Spleen (tissue), 11 donors: Measurements from ENCODE around the gene ACSS1. TPM values are rescaled to one million over a fixed set of nuclear protein-coding genes. Genes with fewer than 3 reads are reported as not detected.

Experiments
- DNase-seq: peaks from one replicate; pipeline ENCODE4 v3.0.0-alpha.2; 2020
- H3K27ac ChIP-seq, 8 donors: fragments of 200-600 bp; sonication (generic) in 7 of 8; 1 replicate in 4 of 8; 2 replicates in 4 of 8; pipeline versions ENCODE4 v1.5.0 to v1.8.0; 2016 to 2021; ENCODE audit warnings: inconsistent platforms in 4 of 8, mild to moderate bottlenecking in 4 of 8, moderate library complexity in 1 of 8
- H3K27me3 ChIP-seq, 7 donors: fragments of 200-600 bp; sonication (generic) in 6 of 7; replicated peaks in 1 of 7; 1 replicate in 4 of 7; 2 replicates in 3 of 7; pipeline versions ENCODE4 v1.5.0 to v1.8.0; 2016 to 2021; ENCODE audit warnings: inconsistent platforms in 3 of 7, mild to moderate bottlenecking in 1 of 7
- H3K36me3 ChIP-seq, 6 donors: fragments of 200-600 bp; sonication (generic) in 5 of 6; 1 replicate in 4 of 6; 2 replicates in 2 of 6; pipeline versions ENCODE4 v1.5.0 to v1.8.0; 2016 to 2021; ENCODE audit warnings: inconsistent platforms in 2 of 6
- H3K4me1 ChIP-seq, 6 donors: fragments of 200-600 bp; sonication (generic) in 5 of 6; 1 replicate in 3 of 6; 2 replicates in 3 of 6; pipeline versions ENCODE4 v1.5.0 to v1.8.0; 2016 to 2021; ENCODE audit warnings: inconsistent platforms in 3 of 6
- H3K4me3 ChIP-seq, 8 donors: fragments of 200-600 bp; sonication (generic) in 7 of 8; 1 replicate in 4 of 8; 2 replicates in 4 of 8; pipeline versions ENCODE4 v1.5.0 to v1.8.0; 2016 to 2021; ENCODE audit warnings: inconsistent platforms in 4 of 8, mild to moderate bottlenecking in 4 of 8, moderate library complexity in 2 of 8
- H3K9me3 ChIP-seq, 8 donors: fragments of 200-600 bp; sonication (generic) in 7 of 8; 1 replicate in 4 of 8; 2 replicates in 4 of 8; pipeline versions ENCODE4 v1.5.0 to v1.8.0; 2016 to 2021; ENCODE audit warnings: inconsistent platforms in 4 of 8
- CTCF ChIP-seq, 11 experiments: fragments of 200-600 bp in 7 of 11; fragments of 450-650 bp in 4 of 11; sonication (generic) in 4 of 11; IDR thresholded peaks in 8 of 11; conservative IDR thresholded peaks in 3 of 11; 1 replicate in 7 of 11; 2 replicates in 4 of 11; pipeline versions ENCODE4 v1.4.0 to v1.8.0; 2016 to 2021; ENCODE audit warnings: antibody characterized with exemption in 11 of 11, inconsistent platforms in 4 of 11, mild to moderate bottlenecking in 1 of 11
- POLR2A ChIP-seq, 3 donors: fragments of 450-650 bp; IDR thresholded peaks; one replicate each; pipeline ENCODE4 v1.5.1; 2017; ENCODE audit warnings: antibody characterized with exemption in 3 of 3, mild to moderate bottlenecking in 1 of 3
- POLR2AphosphoS5 ChIP-seq, 3 donors: sonication (generic); formaldehyde crosslinking; IDR thresholded peaks; one replicate each; pipeline ENCODE4 v1.5.1; 2017; ENCODE audit warnings: antibody characterized with exemption in 3 of 3
- WGBS, 5 donors: extraction: QIAGEN DNeasy Blood & Tissue Kit in 3 of 5; methylation state at CpG; one replicate each; pipeline versions ENCODE4 v1.1.5 to v1.1.7; 2013 to 2018; 5-methylcytosine and 5-hydroxymethylcytosine counted together
- intact Hi-C: fragments of 100-400 bp; cut with DNase I; formaldehyde crosslinking; loops from one replicate; pipeline ENCODE4 v1.15.0; 2023; ENCODE audit warnings: low total_unique reads
- polyA plus RNA-seq, 3 donors: library from polyadenylated mRNA; stranded (reverse); fragments of 200-250 nt; gene quantifications; one replicate each; pipeline ENCODE4 v1.2.1, GENCODE V29; 2013
- total RNA-seq, 7 donors: library from RNA; depleted of rRNA in 3 of 7; stranded (reverse); fragments of >200 nt in 3 of 7; fragmentation: NEBNext Ultra II Directional in 4 of 7; extraction: Animal tissue kit (Norgen Biotek cat#: 25700) in 4 of 7; gene quantifications; one replicate each; pipeline versions ENCODE4 v1.1.0 to v1.2.1, GENCODE V29; 2016 to 2021
- donor health status: healthy with polysubstance abuse.
- donor health status: DM: no; HTN: no; CAD: no; lungs with moderate emphysema.
- donor health status: DM: no; HTN: no; CAD: no.
- donor health status: Bipolar disorder and iron deficiency.
- donor health status: healthy.
- donor health status: DM: no; HTN: no; CAD: no.
- donor health status: DM: yes; HTN: yes; CAD: no.

Gene ACSS1
- total and polyA plus RNA-seq, 10 donors = 20.3 to 50.8 (median 36.4) TPM

- peaks cover 0 to 42% (median 22%) of the 10 kb centered on the region in 6 donors for H3K4me1 ChIP-seq
- no peak for DNase-seq
- H3K27ac ChIP-seq = no peak overlapping the region
- WGBS, 5 donors = 71 to 81% (median 77%) methylated on average over 8 of the region's 8 CpGs
- H3K27me3 ChIP-seq = peaks cover 7 to 93% (median 70%) of the 10 kb centered on the region in 7 donors
- TF ChIP-seq CTCF (IDR thresholded peaks at IDR 0.05 in 8 of 11, conservative IDR thresholded peaks at IDR 0.05 in 3 of 11) (no peak), POLR2A (IDR thresholded peaks at IDR 0.05) (no peak), POLR2AphosphoS5 (IDR thresholded peaks at IDR 0.05) (no peak)
- no peaks in the 10 kb centered on the region for H3K36me3 ChIP-seq
- H3K9me3 ChIP-seq = no peaks in the 10 kb centered on the region
- H3K4me3 ChIP-seq = no peak overlapping the region
- intact Hi-C loops = loop anchor here (10.0 kb wide), 1 partner anchor 86 kb away; no protein-coding TSS in a partner anchor
These were observed 20.7 kb upstream of the ACSS1 start for GRCh38 chr20:25078662-25079061.

GRCh38 chr20:25077610-25078169 lies 19.8 kb upstream of the ACSS1 start:
- peak in 1 of 3 donors; percentile 29 for TF ChIP-seq POLR2AphosphoS5 (IDR thresholded peaks at IDR 0.05)
- TF ChIP-seq POLR2A (IDR thresholded peaks at IDR 0.05) = no peak
- no peak for TF ChIP-seq CTCF (IDR thresholded peaks at IDR 0.05 in 8 of 11, conservative IDR thresholded peaks at IDR 0.05 in 3 of 11)
- DNase-seq = peak; percentile 82
- peak overlapping the region in 3 of 8 donors; percentile 2 to 52 (median 23) for H3K4me3 ChIP-seq
- intact Hi-C loops = loop anchor here (10.0 kb wide), 1 partner anchor 87 kb away; no protein-coding TSS in a partner anchor
- no peaks in the 10 kb centered on the region for H3K36me3 ChIP-seq
- peaks cover 0 to 33% (median 16%) of the 10 kb centered on the region in 6 donors for H3K4me1 ChIP-seq
- peaks cover 7 to 93% (median 64%) of the 10 kb centered on the region in 7 donors for H3K27me3 ChIP-seq
- no peak overlapping the region for H3K27ac ChIP-seq
- 4 to 8% (median 6%) methylated on average over 23 to 38 of the region's 38 CpGs for WGBS, 5 donors
- no peaks in the 10 kb centered on the region for H3K9me3 ChIP-seq

GRCh38 chr20:25076731-25077609 lies 19.0 kb upstream of the ACSS1 start:
- H3K27ac ChIP-seq = no peak overlapping the region
- peak overlapping the region in 3 of 8 donors; percentile 2 to 52 (median 23) for H3K4me3 ChIP-seq
- intact Hi-C loops = loop anchor here (10.0 kb wide), 1 partner anchor 88 kb away; no protein-coding TSS in a partner anchor
- peaks cover 0 to 28% (median 16%) of the 10 kb centered on the region in 6 donors for H3K4me1 ChIP-seq
- no peaks in the 10 kb centered on the region for H3K9me3 ChIP-seq
- WGBS, 5 donors = 32 to 53% (median 40%) methylated on average over 12 to 14 of the region's 14 CpGs
- TF ChIP-seq POLR2AphosphoS5 (IDR thresholded peaks at IDR 0.05) (no peak), CTCF (IDR thresholded peaks at IDR 0.05 in 8 of 11, conservative IDR thresholded peaks at IDR 0.05 in 3 of 11) (no peak), POLR2A (IDR thresholded peaks at IDR 0.05) (no peak)
- H3K27me3 ChIP-seq = peaks cover 7 to 93% (median 63%) of the 10 kb centered on the region in 7 donors
- no peak for DNase-seq
- H3K36me3 ChIP-seq = no peaks in the 10 kb centered on the region
